ENCODE data around the gene DNAJC28.
"Not testable (repeated sequence)": the region's sequence is repeated elsewhere in the genome, so short reads cannot be mapped to it uniquely, and the experiment has no call there.

DNAJC28 gene

GRCh38 chr21:33480481-33481103 is 10.9 kb downstream of the DNAJC28 start:
- DNase-seq = no peak

- DNase-seq = peak; percentile 94 to 97
These were observed 11.6 kb downstream of the DNAJC28 start, which contains the start of gene TMEM50B for GRCh38 chr21:33479679-33480480. TMEM50B (minus strand) TSS chr21:33479974; CDS start chr21:33468885, 11,089 bp downstream.

- peak in 1 of 2 experiments; percentile 74 for DNase-seq
These were observed 12.4 kb downstream of the DNAJC28 start for GRCh38 chr21:33478935-33479678.

GRCh38 chr21:33478182-33478581 is 13.3 kb downstream of the DNAJC28 start:
- no peak for DNase-seq

GRCh38 chr21:33477066-33477465 is 14.4 kb downstream of the DNAJC28 start:
- DNase-seq = no peak

GRCh38 chr21:33473344-33473743 is 18.2 kb downstream of the DNAJC28 start:
- DNase-seq = no peak

- DNase-seq = no peak
These were observed 20.8 kb downstream of the DNAJC28 start for GRCh38 chr21:33470701-33471100.

- not testable (repeated sequence) for DNase-seq
These were observed 22.3 kb downstream of the DNAJC28 start for GRCh38 chr21:33469183-33469582.

- no peak for DNase-seq
These were observed 29.8 kb downstream of the DNAJC28 start for GRCh38 chr21:33461538-33462250.

GRCh38 chr21:33458861-33459260 is 32.7 kb downstream of the DNAJC28 start:
- no peak for DNase-seq

GRCh38 chr21:33455686-33456446 is 35.6 kb downstream of the DNAJC28 start:
- no peak for DNase-seq

- no peak for DNase-seq
These were observed 39.2 kb downstream of the DNAJC28 start for GRCh38 chr21:33452362-33452761.

- DNase-seq = no peak
These were observed 39.9 kb downstream of the DNAJC28 start for GRCh38 chr21:33451634-33452071.

GRCh38 chr21:33449616-33450015 is 41.9 kb downstream of the DNAJC28 start:
- no peak for DNase-seq

GRCh38 chr21:33446620-33447019 is 44.9 kb downstream of the DNAJC28 start:
- not testable (repeated sequence) for DNase-seq

GRCh38 chr21:33444499-33444898 is 47.0 kb downstream of the DNAJC28 start:
- no peak for DNase-seq

- no peak for DNase-seq
These were observed 48.3 kb downstream of the DNAJC28 start for GRCh38 chr21:33443194-33443593.

- DNase-seq = peak; percentile 80 to 82
These were observed 49.7 kb downstream of the DNAJC28 start for GRCh38 chr21:33441489-33442477.

Data from NCI-H526 (cell line).